Nephron (organoid): ENCODE data around the gene MYOCD.

Experiments used
- H3K27ac Mint-ChIP-seq, 3 experiments: 2 replicates each; pipeline ENCODE4 v1.8.0; 2020; ENCODE audit warnings: mixed read lengths in 3 of 3, mild to moderate bottlenecking in 2 of 3, moderate library complexity in 1 of 3
- H3K27me3 Mint-ChIP-seq: 2 replicates; pipeline ENCODE4 v1.8.0; 2021; ENCODE audit warnings: low read depth, mild to moderate bottlenecking, moderate library complexity, mixed read lengths
- H3K36me3 Mint-ChIP-seq: 2 replicates; pipeline ENCODE4 v1.8.0; 2020; ENCODE audit warnings: low read depth, mixed read lengths
- H3K4me1 Mint-ChIP-seq: 2 replicates; pipeline ENCODE4 v1.8.0; 2020; ENCODE audit warnings: mixed read lengths
- H3K4me3 Mint-ChIP-seq, 3 experiments: 2 replicates each; pipeline ENCODE4 v1.8.0; 2020; ENCODE audit warnings: mild to moderate bottlenecking in 3 of 3, mixed read lengths in 3 of 3, moderate library complexity in 2 of 3
- H3K9me3 Mint-ChIP-seq: 2 replicates; pipeline ENCODE4 v1.8.0; 2020; ENCODE audit warnings: mixed read lengths
- CTCF ChIP-seq, 3 experiments: fragments of 200-600 bp; sonication (generic); IDR thresholded peaks; one replicate each; pipeline ENCODE4 v1.5.0; 2021; ENCODE audit warnings: antibody characterized with exemption in 3 of 3; ENCODE audit not compliant: unreplicated experiment in 3 of 3

The MYOCD gene

GRCh38 chr17:12794919-12795532 lies 129.3 kb downstream of the MYOCD start:
- no peak overlapping the region for H3K4me3 Mint-ChIP-seq
- no peaks in the 10 kb centered on the region for H3K4me1 Mint-ChIP-seq
- no peak overlapping the region for H3K27ac Mint-ChIP-seq
- TF ChIP-seq CTCF (IDR thresholded peaks at IDR 0.05; ENCODE audit: unreplicated experiment in 3 of 3), result no peak
- peaks cover 3% of the 10 kb centered on the region for H3K9me3 Mint-ChIP-seq
- H3K36me3 Mint-ChIP-seq, result no peaks in the 10 kb centered on the region
- peaks cover 43% of the 10 kb centered on the region for H3K27me3 Mint-ChIP-seq

DNA sequence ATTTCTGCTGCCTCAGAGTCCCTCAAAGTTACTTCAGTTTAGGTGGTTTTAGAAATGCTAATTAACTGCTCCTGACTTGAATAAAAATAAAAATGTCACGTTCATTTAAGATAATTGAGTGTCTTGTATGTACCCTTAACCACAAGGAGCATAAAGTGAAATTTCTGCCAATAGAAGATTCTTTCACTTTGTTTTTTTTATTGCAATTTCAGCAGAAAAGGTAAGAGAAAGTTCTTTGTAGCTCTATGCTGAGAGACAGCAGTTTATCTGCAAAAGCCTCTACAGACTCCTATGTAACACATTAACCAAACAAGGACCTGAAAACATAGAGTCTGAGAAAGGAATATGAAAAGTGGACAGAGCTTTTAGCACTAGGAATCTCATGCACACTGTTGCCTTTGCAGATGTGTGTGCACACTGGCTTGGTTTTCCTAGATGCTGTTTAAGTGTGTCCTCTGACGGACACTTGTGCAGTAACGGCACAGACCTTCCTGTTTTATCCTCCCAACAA lies 135.2 kb downstream of the MYOCD start:
- no peaks in the 10 kb centered on the region for H3K36me3 Mint-ChIP-seq

GRCh38 chr17:12806630-12807029 lies 140.9 kb downstream of the MYOCD start:
- Mint-ChIP-seq H3K27me3 (no peaks in the 10 kb centered on the region), H3K4me1 (peaks cover under 1% of the 10 kb centered on the region), H3K9me3 (peaks cover 23% of the 10 kb centered on the region), H3K36me3 (peaks cover 5% of the 10 kb centered on the region), H3K4me3 (no peak overlapping the region), H3K27ac (no peak overlapping the region)
- no peak for TF ChIP-seq CTCF (IDR thresholded peaks at IDR 0.05; ENCODE audit: unreplicated experiment in 3 of 3)

More for the DNA sequence above, 135.2 kb downstream of the MYOCD start:
- TF ChIP-seq CTCF (IDR thresholded peaks at IDR 0.05; ENCODE audit: unreplicated experiment in 3 of 3), result no peak
- Mint-ChIP-seq H3K4me3 (no peak overlapping the region), H3K4me1 (peaks cover 6% of the 10 kb centered on the region), H3K27ac (peak overlapping the region in 2 of 3 experiments; percentile 14 to 68), H3K9me3 (peaks cover 6% of the 10 kb centered on the region), H3K27me3 (no peaks in the 10 kb centered on the region)

- H3K4me1 Mint-ChIP-seq, result peaks cover 6% of the 10 kb centered on the region
- H3K36me3 Mint-ChIP-seq, result peaks cover 5% of the 10 kb centered on the region
- no peak for TF ChIP-seq CTCF (IDR thresholded peaks at IDR 0.05; ENCODE audit: unreplicated experiment in 3 of 3)
- H3K27ac Mint-ChIP-seq, result no peak overlapping the region
- H3K4me3 Mint-ChIP-seq, result no peak overlapping the region
- H3K27me3 Mint-ChIP-seq, result no peaks in the 10 kb centered on the region
- peaks cover 23% of the 10 kb centered on the region for H3K9me3 Mint-ChIP-seq
Measured at GRCh38 chr17:12808723-12809122, 143.0 kb downstream of the MYOCD start.

GRCh38 chr17:12812877-12813276 lies 147.2 kb downstream of the MYOCD start:
- peaks cover 15% of the 10 kb centered on the region for H3K9me3 Mint-ChIP-seq
- peaks cover 8% of the 10 kb centered on the region for H3K36me3 Mint-ChIP-seq
- peak overlapping the region; percentile 6 to 34 (median 32) for H3K27ac Mint-ChIP-seq
- H3K4me3 Mint-ChIP-seq, result peak overlapping the region in 1 of 3 experiments; percentile 0
- H3K27me3 Mint-ChIP-seq, result no peaks in the 10 kb centered on the region
- H3K4me1 Mint-ChIP-seq, result peaks cover 6% of the 10 kb centered on the region
- no peak for TF ChIP-seq CTCF (IDR thresholded peaks at IDR 0.05; ENCODE audit: unreplicated experiment in 3 of 3)

DNA sequence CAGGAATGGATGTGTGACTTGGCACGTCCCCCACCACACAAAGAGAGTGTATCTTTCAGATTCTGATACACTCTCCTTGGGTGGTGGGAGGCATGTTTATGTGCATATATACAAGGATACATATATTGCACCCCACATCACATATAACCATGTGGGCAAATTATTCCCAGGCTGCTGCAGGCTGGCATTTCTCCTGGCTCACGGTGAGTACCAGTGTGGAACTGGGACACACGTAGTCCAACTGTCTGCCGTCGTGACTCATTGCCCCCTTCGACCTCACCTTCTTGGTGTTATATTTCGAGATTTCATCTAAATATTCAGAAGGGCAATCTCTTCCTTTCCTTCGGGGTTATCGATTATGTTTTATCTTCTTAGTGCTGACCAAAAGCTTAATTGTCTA lies 148.0 kb downstream of the MYOCD start:
- peak overlapping the region in 1 of 3 experiments; percentile 13 for H3K27ac Mint-ChIP-seq

More for the DNA sequence above, 148.0 kb downstream of the MYOCD start:
- peaks cover 8% of the 10 kb centered on the region for H3K36me3 Mint-ChIP-seq
- peaks cover 14% of the 10 kb centered on the region for H3K9me3 Mint-ChIP-seq
- TF ChIP-seq CTCF (IDR thresholded peaks at IDR 0.05; ENCODE audit: unreplicated experiment in 3 of 3), result no peak
- no peak overlapping the region for H3K4me3 Mint-ChIP-seq
- H3K4me1 Mint-ChIP-seq, result peaks cover 6% of the 10 kb centered on the region
- no peaks in the 10 kb centered on the region for H3K27me3 Mint-ChIP-seq
